GM18870 (cell line): ENCODE data around the gene PKIB.
A peak's percentile ranks its signal among the peaks of the same experiment; 100 is the strongest.

ENCODE experiments used
- ATAC-seq: cut with Tn5 transposase; IDR thresholded peaks from one replicate; pipeline ENCODE4 v1.9.1; 2021; ENCODE audit warnings: moderate library complexity; ENCODE audit not compliant: unreplicated experiment

PKIB gene

GRCh38 chr6:122702841-122703240 lies 92.6 kb downstream of the PKIB start:
- ATAC-seq = no peak

GRCh38 chr6:122704066-122704465 lies 93.9 kb downstream of the PKIB start:
- no peak for ATAC-seq

GRCh38 chr6:122709922-122710512 lies 99.8 kb downstream of the PKIB start:
- ATAC-seq = peak; percentile 87

DNA sequence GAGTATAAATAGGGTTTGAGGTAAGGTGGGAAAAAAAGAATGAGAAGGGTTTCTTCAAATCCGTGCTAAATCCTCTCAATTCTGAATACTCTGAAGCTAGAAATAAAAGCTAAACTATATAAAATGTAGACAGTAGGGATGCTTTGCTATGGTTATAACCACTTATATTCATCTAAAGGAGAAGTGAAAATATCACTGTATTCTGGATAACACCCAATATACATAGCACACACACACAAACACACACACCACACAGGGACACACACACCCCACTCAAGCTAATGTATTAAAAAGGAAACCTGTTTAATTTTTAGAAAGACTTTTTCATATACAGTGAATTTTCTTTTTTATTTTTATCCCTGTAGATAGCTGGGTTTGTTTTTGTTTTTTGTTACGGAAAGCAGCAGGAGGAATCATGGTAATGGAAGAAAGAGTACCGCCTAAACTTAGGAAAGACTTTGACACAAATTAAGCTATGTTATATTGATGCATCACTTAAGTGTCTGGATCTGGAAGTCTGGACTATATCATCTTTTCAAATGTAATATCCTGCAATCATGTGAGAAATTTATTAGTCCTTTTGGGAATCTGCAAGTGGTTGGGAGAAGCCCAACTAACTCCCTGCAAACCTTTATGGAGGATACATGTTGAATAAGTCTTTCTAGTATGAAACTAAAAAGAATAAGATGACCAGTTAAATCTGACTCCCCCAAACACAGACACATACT lies 100.9 kb downstream of the PKIB start:
- no peak for ATAC-seq

GRCh38 chr6:122712093-122712447 lies 101.9 kb downstream of the PKIB start:
- no peak for ATAC-seq

- ATAC-seq = no peak
Measured at GRCh38 chr6:122712448-122713137, 102.4 kb downstream of the PKIB start.

DNA sequence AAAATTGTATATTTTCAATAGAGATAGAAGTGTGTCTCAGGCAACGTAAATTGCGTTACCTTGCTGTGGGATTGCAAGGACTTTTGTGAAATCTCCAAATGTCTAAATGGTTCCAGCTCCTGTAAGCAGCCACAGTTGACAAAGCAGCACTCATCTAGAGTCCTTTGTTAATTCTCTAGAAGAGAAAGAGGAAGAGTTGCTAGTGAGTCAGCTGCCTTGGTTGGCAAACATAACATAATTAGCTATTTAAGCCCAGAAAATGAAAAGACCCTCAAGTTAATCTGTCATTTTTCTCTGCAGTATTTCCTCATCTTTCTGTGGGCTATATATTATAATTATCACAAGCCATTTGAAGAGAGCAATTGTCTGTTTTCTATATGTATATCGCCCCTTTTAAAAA lies 102.9 kb downstream of the PKIB start:
- no peak for ATAC-seq

DNA sequence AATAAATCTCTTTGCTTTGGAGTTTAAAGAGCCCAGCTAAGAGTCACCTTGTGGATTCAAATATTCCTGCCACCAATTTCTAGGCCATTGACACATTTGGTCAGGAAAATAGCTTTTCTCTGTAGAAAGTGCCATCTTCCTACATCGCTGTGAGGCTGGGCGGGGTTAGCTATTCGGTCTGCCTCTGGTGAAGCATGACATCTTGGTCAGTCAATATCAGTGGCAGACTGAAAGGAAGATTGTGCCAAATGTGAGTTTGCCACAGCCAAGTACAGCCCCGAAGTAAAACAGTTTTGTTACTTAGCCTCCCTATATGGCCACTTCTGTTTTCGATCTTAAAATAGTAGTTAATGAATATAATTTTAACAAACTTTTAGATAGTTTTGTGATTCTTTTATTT lies 103.9 kb downstream of the PKIB start:
- no peak for ATAC-seq

DNA sequence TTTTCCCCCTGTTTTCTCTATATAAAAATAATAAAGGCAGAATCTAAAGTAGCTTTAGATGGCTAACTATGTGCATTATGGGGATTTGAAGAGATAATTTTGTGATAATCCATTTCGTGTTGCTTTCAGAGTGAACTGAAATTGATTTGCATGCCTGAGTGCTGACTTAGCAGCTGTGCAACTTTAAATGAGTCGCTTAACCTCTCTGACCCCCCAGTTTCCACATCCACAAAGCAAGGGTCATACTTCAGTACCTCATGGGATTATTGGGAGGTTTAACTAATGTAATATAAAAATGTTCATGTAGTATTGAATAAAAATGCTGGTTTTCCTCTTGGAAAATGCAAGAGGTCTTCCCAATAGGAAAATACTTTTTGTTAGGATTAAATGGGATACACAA lies 105.5 kb downstream of the PKIB start:
- no peak for ATAC-seq

GRCh38 chr6:122717350-122717749 lies 107.1 kb downstream of the PKIB start:
- no peak for ATAC-seq

GRCh38 chr6:122718616-122719015 lies 108.4 kb downstream of the PKIB start:
- ATAC-seq = no peak

- ATAC-seq = no peak
Measured at GRCh38 chr6:122719176-122719575, 109.0 kb downstream of the PKIB start.

- ATAC-seq = no peak
Measured at GRCh38 chr6:122722746-122723145, 112.5 kb downstream of the PKIB start.

DNA sequence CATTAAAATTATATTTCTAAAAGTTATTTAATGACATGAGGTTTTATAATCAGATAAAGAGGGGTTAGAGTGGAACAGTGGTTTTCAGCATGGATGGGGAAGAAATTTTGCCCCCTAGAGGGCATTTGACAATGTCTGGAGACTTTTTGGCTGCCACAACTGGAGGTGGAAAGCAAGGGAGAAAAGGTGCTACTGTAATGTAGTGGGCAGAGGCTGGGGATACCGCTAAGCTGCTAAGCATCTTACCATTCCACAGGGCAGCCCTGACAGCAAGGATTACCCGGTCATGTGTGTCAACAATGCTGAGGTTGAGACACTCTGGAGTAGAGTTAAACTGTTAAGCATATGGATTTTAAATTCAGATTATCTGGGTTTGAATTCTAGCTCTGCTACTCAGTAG lies 116.4 kb downstream of the PKIB start:
- ATAC-seq = peak; percentile 45

DNA sequence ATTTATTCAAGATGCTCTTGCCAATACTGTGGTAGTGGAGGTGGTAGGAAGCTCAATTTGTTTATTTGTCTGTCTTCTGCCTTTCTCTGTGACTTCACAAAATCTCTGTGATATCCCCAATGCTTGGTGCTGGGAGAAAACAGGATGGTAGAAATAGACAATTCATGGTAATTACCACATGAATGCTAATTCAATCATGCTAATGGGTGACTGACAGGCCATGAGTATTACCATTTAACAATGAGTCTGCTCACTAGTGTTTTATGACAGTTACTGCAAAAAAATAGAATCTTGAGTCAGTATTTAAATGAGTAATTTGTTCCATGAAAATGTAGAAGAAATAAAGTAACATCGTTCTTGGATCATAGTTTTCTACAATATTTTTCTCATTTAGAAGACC lies 117.0 kb downstream of the PKIB start:
- no peak for ATAC-seq

GRCh38 chr6:122730334-122730733 lies 120.1 kb downstream of the PKIB start:
- no peak for ATAC-seq

- ATAC-seq = peak; percentile 51
Measured at GRCh38 chr6:122730775-122731386, 120.7 kb downstream of the PKIB start.

DNA sequence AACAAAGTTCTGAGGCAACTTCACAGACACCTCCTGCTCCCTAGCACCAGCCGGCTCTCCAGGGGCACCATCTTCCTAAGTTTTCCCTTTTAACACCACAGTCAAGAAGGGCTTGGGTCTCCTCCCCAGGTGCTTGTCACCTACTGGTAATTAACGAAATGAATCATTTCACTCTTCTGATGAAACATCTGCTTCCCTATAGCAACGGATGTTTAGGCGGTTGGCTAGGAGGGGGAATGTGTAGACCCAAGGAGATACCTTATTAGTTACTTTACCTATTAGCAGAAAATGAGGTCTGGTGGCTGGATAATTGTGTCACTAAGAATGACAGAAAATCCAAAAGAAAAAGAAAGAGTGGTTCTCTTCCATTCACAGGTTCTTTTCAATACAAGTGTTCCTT lies 123.1 kb downstream of the PKIB start:
- no peak for ATAC-seq

DNA sequence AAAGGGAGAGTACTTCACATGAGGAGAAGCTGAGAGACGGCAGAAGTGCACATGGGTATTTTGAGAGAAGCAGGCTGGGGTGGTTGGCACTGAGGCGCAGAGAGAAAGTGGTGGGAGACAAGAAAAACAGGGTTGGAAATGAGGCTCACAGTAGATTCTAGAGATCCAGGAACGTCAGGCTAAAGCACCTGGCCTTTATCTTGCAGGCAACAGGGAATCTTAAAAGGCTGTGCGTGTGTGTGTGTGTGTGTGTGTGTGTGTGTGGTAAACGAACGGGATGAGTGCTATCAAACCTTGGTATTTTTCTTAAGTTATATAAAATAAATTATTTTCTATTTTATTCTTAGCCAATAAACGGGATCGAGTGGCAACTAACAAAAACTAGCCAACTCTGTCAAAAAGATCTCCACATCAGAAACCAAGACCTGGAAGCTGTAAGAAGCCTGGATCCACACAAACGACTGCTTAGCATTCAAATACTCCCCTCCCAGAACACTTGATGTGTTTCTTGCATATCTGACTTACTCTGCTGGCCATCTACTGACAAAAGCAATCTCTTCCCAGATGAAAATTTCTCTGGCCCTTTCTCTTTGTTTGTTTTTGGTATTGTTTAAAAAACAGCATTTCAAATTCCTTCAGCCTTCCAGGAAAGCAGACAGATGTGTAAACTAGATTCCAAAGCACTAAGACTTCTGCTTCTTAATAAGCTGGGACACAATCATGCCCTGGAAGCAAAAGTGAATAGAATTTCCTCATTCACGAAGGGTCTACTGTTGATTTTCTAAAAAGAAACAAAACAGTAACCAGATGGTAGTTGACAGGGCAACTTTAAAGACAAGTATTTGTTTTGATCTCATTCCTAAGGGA lies 124.6 kb downstream of the PKIB start:
- no peak for ATAC-seq

GRCh38 chr6:122735582-122735981 lies 125.4 kb downstream of the PKIB start:
- no peak for ATAC-seq

DNA sequence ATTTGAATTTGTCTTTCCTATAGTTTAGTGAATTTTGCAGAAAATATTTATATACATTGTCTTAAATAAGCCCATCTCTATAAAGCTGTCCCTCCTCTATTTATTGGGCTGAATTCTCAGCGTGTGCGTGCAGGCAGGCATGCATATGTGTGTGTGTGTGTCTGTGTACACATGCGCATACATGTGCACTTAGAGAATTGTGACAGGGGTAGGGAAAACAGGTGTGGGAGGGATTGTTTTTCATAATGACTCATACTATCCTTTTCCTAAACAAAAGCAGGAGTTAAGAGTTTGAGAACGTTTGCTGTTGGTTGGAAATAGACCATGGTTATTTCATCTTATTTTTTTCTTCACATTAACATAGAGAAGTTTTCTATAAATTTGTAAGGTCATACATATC lies 126.0 kb downstream of the PKIB start:
- no peak for ATAC-seq
